SKM-1 (cell line): Measurements from ENCODE around the gene CHID1.

ENCODE experiments used
- DNase-seq: peaks from one replicate; lab custom pipeline; 2025; ENCODE audit not compliant: unreplicated experiment; lab: John Stamatoyannopoulos, UW

Gene CHID1

GRCh38 chr11:825366-826226 lies 85.0 kb downstream of the CHID1 start:
- DNase-seq = no peak

GRCh38 chr11:824942-825341 lies 85.7 kb downstream of the CHID1 start:
- no peak for DNase-seq

- no peak for DNase-seq
Observed at GRCh38 chr11:824292-824880, 86.2 kb downstream of the CHID1 start.

DNA sequence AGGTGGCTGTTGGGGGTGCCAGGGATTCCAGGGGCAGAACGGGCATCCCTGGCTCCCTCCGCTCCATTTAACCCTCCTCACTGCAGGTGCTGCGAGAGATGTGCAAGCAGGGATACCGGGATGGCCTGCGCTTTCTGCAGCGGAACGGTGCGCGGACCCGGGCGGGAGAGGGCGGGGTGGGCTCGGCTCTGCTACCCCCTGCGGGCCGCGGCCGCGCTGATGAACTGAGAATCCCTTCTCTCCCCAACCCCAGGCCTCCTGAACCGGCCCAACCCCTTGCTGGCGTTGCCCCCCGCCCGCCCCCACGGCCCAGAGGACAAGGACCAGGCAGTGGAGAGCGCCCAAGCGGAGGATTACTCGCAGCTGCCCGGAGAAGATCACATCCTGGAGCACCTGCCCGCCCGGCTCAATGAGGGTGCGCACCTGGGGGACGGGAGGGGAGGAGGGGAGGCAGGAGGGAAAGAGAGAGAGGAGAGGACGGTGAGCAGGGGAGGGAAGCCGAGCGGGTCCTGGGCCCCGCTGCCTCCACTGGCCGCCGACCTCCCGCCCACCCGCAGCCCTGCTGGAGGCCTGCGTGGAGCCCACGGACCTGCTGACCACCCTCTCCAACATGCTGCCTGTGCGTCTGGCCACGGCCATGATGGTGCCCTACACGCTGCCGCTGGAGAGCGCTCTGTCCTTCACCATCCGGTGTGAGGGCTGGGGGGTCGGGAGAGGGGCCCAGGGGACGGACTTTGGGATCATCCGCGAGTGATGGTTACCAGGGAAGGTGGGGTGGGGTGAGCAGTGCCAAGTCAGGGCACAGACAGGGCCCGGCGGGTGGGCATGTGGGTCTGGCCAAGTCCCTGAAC lies 86.9 kb downstream of the CHID1 start:
- no peak for DNase-seq

- no peak for DNase-seq
Observed at GRCh38 chr11:821512-822371, 88.9 kb downstream of the CHID1 start.

DNA sequence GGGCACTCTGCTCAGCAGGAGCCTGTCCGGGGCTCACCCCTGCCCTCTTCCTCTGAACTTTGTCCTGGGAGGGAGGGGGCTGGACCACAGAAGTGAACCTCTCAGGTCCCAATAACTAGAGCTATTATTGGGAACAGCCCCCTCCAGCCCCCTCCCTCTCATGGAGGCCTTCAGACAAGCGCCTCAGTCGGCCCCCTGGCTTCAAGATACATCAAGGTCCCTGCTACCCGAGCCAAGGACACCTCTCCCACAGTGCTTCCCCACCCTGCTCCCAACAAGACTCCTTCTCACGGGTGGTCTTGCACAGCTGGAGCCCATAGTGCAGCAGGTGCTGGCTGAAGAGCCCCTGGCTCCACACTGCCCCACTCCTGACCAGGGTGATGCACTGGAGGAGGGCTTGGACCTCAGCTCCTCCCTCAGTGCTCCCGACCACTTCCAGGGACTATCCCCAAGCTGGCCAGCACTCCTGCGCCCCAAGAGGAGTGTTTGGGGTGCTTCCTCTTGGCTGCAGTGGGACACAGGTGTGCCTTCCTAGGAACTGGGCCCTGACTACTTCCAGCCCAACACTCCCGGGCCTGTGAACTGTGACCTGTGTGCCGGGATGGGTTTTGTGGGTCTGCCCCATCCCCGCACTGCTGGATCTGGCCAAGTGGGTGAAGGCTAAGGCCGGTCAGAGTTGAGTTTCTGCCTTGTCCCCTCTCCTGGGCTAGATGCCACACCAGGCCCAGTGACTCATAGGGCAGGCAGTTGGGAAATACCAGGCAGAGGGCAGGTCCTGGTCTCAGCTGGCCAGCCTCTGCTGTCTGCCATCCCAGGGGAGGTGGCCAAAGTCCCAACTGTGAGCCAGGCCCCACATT lies 89.7 kb downstream of the CHID1 start:
- DNase-seq = no peak

GRCh38 chr11:819943-820649 lies 90.5 kb downstream of the CHID1 start:
- peak; percentile 64 for DNase-seq

DNA sequence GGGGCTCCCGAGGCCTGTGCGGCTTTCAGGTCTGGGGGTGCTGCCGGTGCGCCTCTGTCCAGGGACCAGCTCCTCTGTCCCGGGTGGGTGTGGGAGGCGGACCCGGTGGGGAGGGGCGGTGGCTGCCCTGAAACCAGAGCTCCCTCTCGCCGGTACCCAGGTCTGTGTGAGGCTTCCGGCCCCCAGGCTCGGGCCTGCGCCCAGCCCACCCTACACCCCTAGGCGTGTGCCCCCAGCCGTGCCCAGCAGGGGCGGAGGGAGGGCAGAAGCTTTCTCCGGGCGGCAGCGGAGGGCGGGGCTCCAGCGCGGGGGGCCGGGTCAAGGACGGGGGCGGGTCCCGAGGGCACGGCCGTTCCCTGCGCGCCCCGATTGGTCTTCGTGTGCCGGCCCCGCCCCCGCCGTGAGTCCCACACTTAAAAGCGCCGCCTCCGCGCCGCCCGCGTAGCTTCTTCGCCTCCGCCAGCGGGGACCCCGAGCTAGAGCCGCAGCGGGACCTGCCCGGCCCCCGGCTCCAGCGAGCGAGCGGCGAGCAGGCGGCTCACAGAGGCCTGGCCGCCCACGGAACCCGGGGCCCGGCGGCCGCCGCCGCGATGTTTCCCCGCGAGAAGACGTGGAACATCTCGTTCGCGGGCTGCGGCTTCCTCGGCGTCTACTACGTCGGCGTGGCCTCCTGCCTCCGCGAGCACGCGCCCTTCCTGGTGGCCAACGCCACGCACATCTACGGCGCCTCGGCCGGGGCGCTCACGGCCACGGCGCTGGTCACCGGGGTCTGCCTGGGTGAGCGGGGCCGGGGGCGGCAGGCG lies 91.3 kb downstream of the CHID1 start:
- DNase-seq = peak; percentile 84

DNA sequence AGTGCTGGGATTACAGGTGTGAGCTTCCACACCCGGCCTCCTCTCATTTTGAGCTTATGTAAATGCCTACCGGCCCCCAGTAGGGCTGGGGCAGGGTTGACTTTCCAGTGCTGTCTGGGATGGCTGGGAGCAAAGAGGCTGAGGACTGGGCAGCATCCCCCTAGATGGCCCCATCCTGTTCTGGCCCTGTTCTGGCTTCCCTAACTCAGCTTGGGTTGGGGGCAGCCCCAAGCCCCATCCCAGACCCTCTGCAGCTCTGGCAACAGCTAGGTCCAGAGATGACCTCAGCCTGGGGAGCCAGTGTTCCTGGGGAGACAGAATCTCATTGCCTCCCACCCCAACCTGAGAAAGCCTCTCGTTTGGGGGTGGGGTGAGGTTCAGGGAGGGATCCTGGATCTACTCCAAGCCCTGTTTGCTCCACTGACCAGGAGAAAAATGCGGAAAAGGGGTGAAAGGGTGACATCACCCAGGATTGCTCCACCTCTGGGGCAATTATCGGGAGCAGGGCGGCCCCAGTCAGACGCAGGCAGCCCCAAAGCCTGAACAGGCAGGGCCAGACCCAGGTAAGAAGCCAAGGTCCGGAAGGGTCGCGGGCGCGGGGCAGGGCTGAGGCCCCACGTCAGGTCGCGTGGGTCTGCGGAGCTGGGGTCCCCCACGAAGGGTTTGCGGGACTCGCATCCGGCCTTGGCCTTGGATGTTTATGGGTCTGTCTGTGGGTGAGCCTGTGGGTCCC lies 92.0 kb downstream of the CHID1 start, which contains the start of gene PNPLA2:
TSS of gene PNPLA2 (plus strand) at position 519 of the 733 bp plus-strand sequence. CDS start 805 bp downstream, outside the sequence.
- no peak for DNase-seq
